Heart left ventricle (tissue), 16 donors: Measurements from ENCODE around the gene KCTD2. TPM values are rescaled to one million over a fixed set of nuclear protein-coding genes. Genes with fewer than 3 reads are reported as not detected.
A peak's percentile ranks its signal among the peaks of the same experiment; 100 is the strongest.

Experiments used
- ATAC-seq, 4 donors: fragments of 200-7000 bp; cut with Tn5 transposase; one replicate each; pipeline ENCODE4 v1.9.1; 2020 to 2022; ENCODE audit warnings: moderate library complexity in 4 of 4, mild to moderate bottlenecking in 3 of 4, moderate number of reproducible peaks in 1 of 4
- DNase-seq, 5 donors: peaks; one replicate each; pipeline ENCODE4 v3.0.0-alpha.2; 2020
- H3K27ac ChIP-seq, 12 donors: fragments of 200-600 bp; sonication (generic) in 4 of 12; one replicate each; pipeline versions ENCODE4 v1.5.0 to v1.8.0; 2016 to 2022; ENCODE audit warnings: mild to moderate bottlenecking in 2 of 12
- H3K27me3 ChIP-seq, 9 donors: fragments of 200-600 bp; sonication (generic) in 2 of 9; one replicate each; pipeline versions ENCODE4 v1.5.1 to v1.8.0; 2016 to 2022; ENCODE audit warnings: mild to moderate bottlenecking in 3 of 9
- H3K36me3 ChIP-seq, 9 donors: fragments of 200-600 bp; sonication (generic) in 2 of 9; one replicate each; pipeline versions ENCODE4 v1.5.0 to v1.8.0; 2018 to 2022; ENCODE audit warnings: mild to moderate bottlenecking in 2 of 9
- H3K4me1 ChIP-seq, 12 donors: fragments of 200-600 bp; sonication (generic) in 4 of 12; one replicate each; pipeline versions ENCODE4 v1.5.0 to v1.8.0; 2016 to 2022; ENCODE audit warnings: mild to moderate bottlenecking in 3 of 12
- H3K4me3 ChIP-seq, 12 donors: fragments of 200-600 bp; sonication (generic) in 4 of 12; one replicate each; pipeline versions ENCODE4 v1.5.0 to v1.8.0; 2017 to 2022; ENCODE audit warnings: mild to moderate bottlenecking in 9 of 12, moderate library complexity in 4 of 12
- H3K9me3 ChIP-seq, 12 donors: fragments of 200-600 bp; sonication (generic) in 4 of 12; one replicate each; pipeline versions ENCODE4 v1.5.0 to v1.8.0; 2016 to 2022; ENCODE audit warnings: mild to moderate bottlenecking in 1 of 12
- CTCF ChIP-seq, 12 donors: fragments of 200-600 bp; sonication (generic) in 4 of 12; IDR thresholded peaks; one replicate each; pipeline versions ENCODE4 v1.5.0 to v1.8.0; 2018 to 2022; ENCODE audit warnings: antibody characterized with exemption in 12 of 12, mild to moderate bottlenecking in 5 of 12
- POLR2A ChIP-seq, 2 donors: fragments of 450-650 bp; IDR thresholded peaks; one replicate each; pipeline ENCODE4 v1.6.1; 2017; ENCODE audit warnings: antibody characterized with exemption in 2 of 2, mild to moderate bottlenecking in 2 of 2, moderate library complexity in 2 of 2
- WGBS, 4 donors: extraction: QIAGEN DNeasy Blood & Tissue Kit in 2 of 4; methylation state at CpG; one replicate each; pipeline versions ENCODE4 v1.1.5 to v1.1.7; 2013 to 2018; 5-methylcytosine and 5-hydroxymethylcytosine counted together
- intact Hi-C, 10 donors: fragments of 100-400 bp; cut with DNase I; formaldehyde crosslinking; loops; one replicate each; pipeline versions ENCODE4 v1.11.1 to v1.14.2; 2022
- polyA plus RNA-seq, 2 donors: library from polyadenylated mRNA; stranded (reverse); fragments of 200-250 nt; gene quantifications; one replicate each; pipeline ENCODE4 v1.2.3, GENCODE V29; 2013
- total RNA-seq, 9 donors: library from RNA; depleted of rRNA in 2 of 9; stranded (reverse); fragments of >200 nt in 2 of 9; fragmentation: NEBNext Ultra II Directional in 3 of 9; extraction: Animal tissue kit (Norgen Biotek cat#: 25700) in 3 of 9; gene quantifications; one replicate each; pipeline versions ENCODE4 v1.1.0 to v1.2.4, GENCODE V29; 2016 to 2023
- donor health status: ischemic (EF 13 %, LVEDD 7.1; RV severe dilation, severe dysfunction).
- donor health status: healthy with polysubstance abuse.
- donor health status: DM: no; HTN: yes; CAD: no.
- donor health status: DM: no; HTN: no; CAD: no.
- donor health status: ischemic (EF 25% LVEDD 6.9; RV normal size, moderate dysfunction).
- donor health status: ischemic (EF 25% LVEDD 5.7; RV mildly dilated, moderate dysfunction).
- donor health status: healthy.
- donor health status: DM: yes; HTN: yes; CAD: no.
- donor health status: ischemic (EF 35%, LVEDD 5.7; RV mildly dilated, moderate dysfunction).
- donor health status: nonischemic (EF 11% LVEDD 7.7; RV severe dilation, severe dysfunction).
- donor health status: DM: yes; HTN: yes; CAD: no.
- donor health status: PGD.
- donor health status: ischemic (EF 29% LVEDD 5.4; RV normal size, mild dysfunction).
- donor health status: nonischemic (EF 23%, LVEDD 6.1; RV moderate dilation, normal function).

KCTD2 gene
- total and polyA plus RNA-seq, 11 donors: 15.7 to 38.7 (median 31.5) TPM

- ATAC-seq (no peak), DNase-seq (no peak)
- H3K36me3 ChIP-seq: peaks cover 0 to 77% (median 66%) of the 10 kb centered on the region in 9 donors
- H3K27ac ChIP-seq: peak overlapping the region in 4 of 12 donors; percentile 48 to 87 (median 78)
- peaks cover 0 to 21% (median 12%) of the 10 kb centered on the region in 12 donors for H3K4me1 ChIP-seq
- no peak for TF ChIP-seq POLR2A (IDR thresholded peaks at IDR 0.05)
- TF ChIP-seq CTCF (IDR thresholded peaks at IDR 0.05): no peak
- intact Hi-C loops: loop anchor here in 6 of 10 donors (2.0 to 10.0 kb wide), 5 partner anchors 41 to 144 kb away; partner anchors contain the start of genes NUP85 (in 3 of the 6) and ARMC7 (in 2 of the 6)
- 94 to 97% (median 95%) methylated on average over 10 of the region's 10 CpGs for WGBS, 4 donors
- H3K9me3 ChIP-seq: no peaks in the 10 kb centered on the region
- H3K27me3 ChIP-seq: no peaks in the 10 kb centered on the region
- no peak overlapping the region for H3K4me3 ChIP-seq
Observed at GRCh38 chr17:75061055-75061438, 14.0 kb downstream of the KCTD2 start.

- peaks cover 0 to 71% (median 60%) of the 10 kb centered on the region in 9 donors for H3K36me3 ChIP-seq
- no peak for TF ChIP-seq CTCF (IDR thresholded peaks at IDR 0.05)
- TF ChIP-seq POLR2A (IDR thresholded peaks at IDR 0.05): no peak
- no peaks in the 10 kb centered on the region for H3K27me3 ChIP-seq
- ATAC-seq (no peak), DNase-seq (no peak)
- no peaks in the 10 kb centered on the region for H3K9me3 ChIP-seq
- H3K27ac ChIP-seq: peak overlapping the region in 1 of 12 donors; percentile 80
- peaks cover 0 to 21% (median 12%) of the 10 kb centered on the region in 12 donors for H3K4me1 ChIP-seq
- 84 to 89% (median 87%) methylated on average over 3 to 8 of the region's 8 CpGs for WGBS, 4 donors
- no peak overlapping the region for H3K4me3 ChIP-seq
- intact Hi-C loops: loop anchor here in 6 of 10 donors (2.0 to 10.0 kb wide), 5 partner anchors 41 to 143 kb away; partner anchors contain the start of genes NUP85 (in 3 of the 6) and ARMC7 (in 2 of the 6)
Observed at GRCh38 chr17:75061618-75062017, 14.6 kb downstream of the KCTD2 start.

DNA sequence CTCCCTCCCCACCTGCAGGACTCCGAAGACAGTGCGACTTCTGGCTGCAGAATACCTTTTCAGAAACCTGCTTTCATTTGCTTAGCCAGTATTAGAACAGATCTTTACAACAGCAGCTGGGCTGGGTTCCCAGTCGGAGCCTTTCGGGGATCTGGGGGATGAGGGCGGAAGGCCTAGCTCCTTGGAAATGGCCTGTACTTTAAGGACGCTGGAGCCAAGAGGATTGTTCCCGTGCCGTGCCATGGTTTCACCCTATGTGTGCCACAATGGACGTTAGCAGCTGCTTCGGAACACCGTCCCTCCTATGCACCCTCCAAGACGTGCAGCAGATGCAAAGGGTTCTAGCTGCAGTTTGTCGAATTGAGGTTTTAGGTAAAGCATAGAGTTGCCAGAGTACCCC lies 16.2 kb downstream of the KCTD2 start:
- DNase-seq: no peak
- intact Hi-C loops: loop anchor here in 6 of 10 donors (5.0 to 10.0 kb wide), 4 partner anchors 39 to 142 kb away; partner anchors contain the start of genes NUP85 (in 3 of the 6) and ARMC7 (in 1 of the 6)
- no peaks in the 10 kb centered on the region for H3K9me3 ChIP-seq
- no peaks in the 10 kb centered on the region for H3K27me3 ChIP-seq
- TF ChIP-seq POLR2A (IDR thresholded peaks at IDR 0.05) (no peak), CTCF (IDR thresholded peaks at IDR 0.05) (no peak)
- H3K27ac ChIP-seq: no peak overlapping the region
- H3K4me1 ChIP-seq: peaks cover 0 to 21% (median 12%) of the 10 kb centered on the region in 12 donors
- no peak for ATAC-seq
- no peak overlapping the region for H3K4me3 ChIP-seq
- peaks cover 0 to 64% (median 54%) of the 10 kb centered on the region in 9 donors for H3K36me3 ChIP-seq
- 86 to 91% (median 90%) methylated on average over 13 of the region's 13 CpGs for WGBS, 4 donors

GRCh38 chr17:75063626-75064025 lies 16.6 kb downstream of the KCTD2 start:
- ATAC-seq (no peak), DNase-seq (no peak)
- Histone ChIP-seq H3K4me1 (peaks cover 0 to 21% (median 12%) of the 10 kb centered on the region in 12 donors), H3K4me3 (no peak overlapping the region), H3K9me3 (no peaks in the 10 kb centered on the region), H3K27me3 (no peaks in the 10 kb centered on the region), H3K36me3 (peaks cover 0 to 62% (median 54%) of the 10 kb centered on the region in 9 donors), H3K27ac (no peak overlapping the region)
- intact Hi-C loops: loop anchor here in 6 of 10 donors (5.0 to 10.0 kb wide), 4 partner anchors 39 to 141 kb away; partner anchors contain the start of genes NUP85 (in 3 of the 6) and ARMC7 (in 1 of the 6)
- 70 to 94% (median 93%) methylated on average over 3 of the region's 3 CpGs for WGBS, 4 donors
- TF ChIP-seq POLR2A (IDR thresholded peaks at IDR 0.05): no peak
- no peak for TF ChIP-seq CTCF (IDR thresholded peaks at IDR 0.05)
